Neural crest cell (in vitro differentiated cells): Measurements from ENCODE around the gene ERC2. TPM values are rescaled to one million over a fixed set of nuclear protein-coding genes. Genes with fewer than 3 reads are reported as not detected.

Experiments
- DNase-seq: peaks from one replicate; pipeline ENCODE4 v3.0.0; 2021; ENCODE audit warnings: low read depth, mixed read lengths, low spot score
- H3K27ac Mint-ChIP-seq: one replicate; pipeline ENCODE4 v1.8.0; 2021; ENCODE audit warnings: mild to moderate bottlenecking, mixed read lengths; ENCODE audit not compliant: unreplicated experiment
- H3K27me3 Mint-ChIP-seq: 2 replicates; pipeline ENCODE4 v1.8.0; 2021; ENCODE audit warnings: low read depth, mild to moderate bottlenecking, mixed read lengths
- H3K36me3 Mint-ChIP-seq: 2 replicates; pipeline ENCODE4 v1.8.0; 2021; ENCODE audit warnings: low read depth, mild to moderate bottlenecking, mixed read lengths
- H3K4me1 Mint-ChIP-seq: 2 replicates; pipeline ENCODE4 v1.8.0; 2021; ENCODE audit warnings: mixed read lengths
- H3K4me3 Mint-ChIP-seq: one replicate; pipeline ENCODE4 v1.8.0; 2021; ENCODE audit warnings: mild to moderate bottlenecking, mixed read lengths
- H3K9me3 Mint-ChIP-seq: 2 replicates; pipeline ENCODE4 v1.8.0; 2021; ENCODE audit warnings: mixed read lengths
- total RNA-seq: library from RNA; stranded (reverse); gene quantifications from 2 replicates; pipeline ENCODE4 v1.2.1, GENCODE V29; 2021
- TF ChIP-seq, protein P1 (sequence below): fragments of 200-600 bp; sonication (generic); conservative IDR thresholded peaks from 2 replicates; pipeline ENCODE4 v1.5.0; 2021; ENCODE audit warnings: antibody characterized with exemption, mild to moderate bottlenecking

Gene ERC2
- total RNA-seq, 1 donor from 2014 or later = 13.5 TPM

DNA sequence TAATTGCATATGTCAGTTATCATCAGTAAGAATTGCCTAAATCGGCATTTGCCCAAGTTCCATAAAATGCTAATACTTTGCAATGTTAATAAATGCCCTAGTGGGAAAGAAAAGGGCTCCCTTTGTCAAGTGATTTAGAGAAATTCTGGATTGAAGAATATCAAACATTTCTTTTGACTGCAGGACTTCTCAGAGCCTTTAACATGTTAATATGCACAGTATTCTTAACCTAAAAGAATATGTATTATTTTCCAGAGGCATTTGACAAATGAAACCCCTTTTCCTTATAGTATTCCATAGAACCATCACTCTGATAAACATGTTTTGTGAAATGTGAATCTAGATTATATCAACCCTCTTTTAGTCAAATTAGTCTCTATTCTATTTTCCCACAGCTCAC is 529.0 kb downstream of the ERC2 start:
- TF ChIP-seq, protein P1, sequence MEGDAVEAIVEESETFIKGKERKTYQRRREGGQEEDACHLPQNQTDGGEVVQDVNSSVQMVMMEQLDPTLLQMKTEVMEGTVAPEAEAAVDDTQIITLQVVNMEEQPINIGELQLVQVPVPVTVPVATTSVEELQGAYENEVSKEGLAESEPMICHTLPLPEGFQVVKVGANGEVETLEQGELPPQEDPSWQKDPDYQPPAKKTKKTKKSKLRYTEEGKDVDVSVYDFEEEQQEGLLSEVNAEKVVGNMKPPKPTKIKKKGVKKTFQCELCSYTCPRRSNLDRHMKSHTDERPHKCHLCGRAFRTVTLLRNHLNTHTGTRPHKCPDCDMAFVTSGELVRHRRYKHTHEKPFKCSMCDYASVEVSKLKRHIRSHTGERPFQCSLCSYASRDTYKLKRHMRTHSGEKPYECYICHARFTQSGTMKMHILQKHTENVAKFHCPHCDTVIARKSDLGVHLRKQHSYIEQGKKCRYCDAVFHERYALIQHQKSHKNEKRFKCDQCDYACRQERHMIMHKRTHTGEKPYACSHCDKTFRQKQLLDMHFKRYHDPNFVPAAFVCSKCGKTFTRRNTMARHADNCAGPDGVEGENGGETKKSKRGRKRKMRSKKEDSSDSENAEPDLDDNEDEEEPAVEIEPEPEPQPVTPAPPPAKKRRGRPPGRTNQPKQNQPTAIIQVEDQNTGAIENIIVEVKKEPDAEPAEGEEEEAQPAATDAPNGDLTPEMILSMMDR = no peak
- peaks cover 2% of the 10 kb centered on the region for H3K9me3 Mint-ChIP-seq
- no peaks in the 10 kb centered on the region for H3K27me3 Mint-ChIP-seq
- H3K27ac Mint-ChIP-seq = no peak overlapping the region
- H3K36me3 Mint-ChIP-seq = no peaks in the 10 kb centered on the region
- DNase-seq = no peak
- H3K4me1 Mint-ChIP-seq = no peaks in the 10 kb centered on the region
- no peak overlapping the region for H3K4me3 Mint-ChIP-seq

DNA sequence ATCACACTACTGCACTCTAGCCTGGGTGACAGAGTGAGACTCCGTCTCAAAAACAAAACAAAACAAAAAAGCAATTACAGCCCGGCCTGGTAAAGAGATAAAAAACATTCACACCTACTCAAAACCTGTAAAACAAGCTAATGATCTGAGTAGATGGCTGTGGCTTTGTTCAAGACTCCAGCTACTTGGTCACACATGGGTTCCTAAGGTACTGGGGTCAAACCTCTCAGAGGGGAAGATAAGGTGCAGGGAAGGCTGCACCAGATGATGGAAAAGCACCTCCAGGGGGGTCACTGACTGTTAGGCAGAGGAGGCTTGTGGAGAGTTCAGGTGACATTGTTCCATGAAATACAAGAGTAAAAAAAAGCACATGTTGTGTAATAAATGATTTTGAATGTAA is 531.0 kb downstream of the ERC2 start:
- no peak for DNase-seq
- TF ChIP-seq, protein P1 = no peak
- Mint-ChIP-seq H3K4me3 (no peak overlapping the region), H3K9me3 (no peaks in the 10 kb centered on the region), H3K27ac (no peak overlapping the region), H3K27me3 (no peaks in the 10 kb centered on the region), H3K4me1 (no peaks in the 10 kb centered on the region), H3K36me3 (no peaks in the 10 kb centered on the region)

GRCh38 chr3:55936549-55937052 is 531.7 kb downstream of the ERC2 start:
- TF ChIP-seq, protein P1 = no peak
- no peak for DNase-seq
- no peaks in the 10 kb centered on the region for H3K4me1 Mint-ChIP-seq
- no peaks in the 10 kb centered on the region for H3K27me3 Mint-ChIP-seq
- no peaks in the 10 kb centered on the region for H3K9me3 Mint-ChIP-seq
- H3K4me3 Mint-ChIP-seq = no peak overlapping the region
- no peaks in the 10 kb centered on the region for H3K36me3 Mint-ChIP-seq
- no peak overlapping the region for H3K27ac Mint-ChIP-seq

- no peaks in the 10 kb centered on the region for H3K4me1 Mint-ChIP-seq
- no peaks in the 10 kb centered on the region for H3K27me3 Mint-ChIP-seq
Measured at GRCh38 chr3:55935241-55935640, 533.0 kb downstream of the ERC2 start.

DNA sequence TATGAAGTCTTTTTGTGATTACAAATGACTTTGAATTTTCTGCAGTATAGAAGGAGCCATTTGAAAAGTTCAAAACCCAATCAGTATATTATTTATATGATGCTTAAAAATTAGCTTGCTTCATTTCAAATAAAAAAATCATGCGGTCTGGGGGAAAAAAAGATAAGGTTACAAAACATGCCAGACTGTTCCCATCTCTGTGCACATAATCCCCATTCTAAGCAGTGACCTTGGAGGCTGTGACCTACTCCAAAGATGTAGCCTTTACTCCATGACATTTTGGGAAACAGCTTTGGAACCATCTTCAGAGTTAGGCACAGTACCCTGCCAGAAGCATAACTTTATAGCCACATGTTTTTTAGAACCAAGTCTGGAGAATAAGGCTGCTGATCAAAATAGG is 533.5 kb downstream of the ERC2 start:
- DNase-seq = no peak
- Mint-ChIP-seq H3K27me3 (no peaks in the 10 kb centered on the region), H3K36me3 (no peaks in the 10 kb centered on the region), H3K4me3 (no peak overlapping the region), H3K9me3 (no peaks in the 10 kb centered on the region), H3K4me1 (no peaks in the 10 kb centered on the region), H3K27ac (no peak overlapping the region)
- TF ChIP-seq, protein P1 = no peak

More at GRCh38 chr3:55935241-55935640, 533.0 kb downstream of the ERC2 start:
- H3K4me3 Mint-ChIP-seq = no peak overlapping the region
- no peaks in the 10 kb centered on the region for H3K36me3 Mint-ChIP-seq
- TF ChIP-seq, protein P1 = no peak
- no peak overlapping the region for H3K27ac Mint-ChIP-seq
- no peak for DNase-seq
- H3K9me3 Mint-ChIP-seq = no peaks in the 10 kb centered on the region
